SK-N-SH (cell line): ENCODE measurements around the gene ASXL2. TPM values are rescaled to one million over a fixed set of nuclear protein-coding genes. Genes with fewer than 3 reads are reported as not detected.

Experiments used
- CTCF ChIA-PET: fragments of 300-600, 350-600 bp; formaldehyde crosslinking; extraction: SDS; loops from one replicate; lab custom pipeline; 2021; lab: Yijun Ruan, JAX
- POLR2A ChIA-PET: fragments of 350-600 bp; sonication (Branson Sonifier 250); formaldehyde crosslinking; extraction: SDS; loops from one replicate; lab custom pipeline; 2020; ENCODE audit warnings: antibody characterized with exemption, inconsistent platforms; lab: Yijun Ruan, JAX
- DNase-seq: peaks from one replicate; pipeline ENCODE4 v3.0.0; 2012
- H2AFZ ChIP-seq: fragments of 200-600 bp; sonication (generic); 2 replicates; pipeline ENCODE4 v1.8.1; 2016; ENCODE audit warnings: antibody characterized with exemption, mild to moderate bottlenecking, low read depth
- H3F3A ChIP-seq: fragments of 200-600 bp; sonication (generic); replicated peaks from 2 replicates; pipeline ENCODE3; 2016; ENCODE audit warnings: antibody characterized with exemption, mild to moderate bottlenecking; ENCODE audit not compliant: insufficient read depth
- H3K27ac ChIP-seq, 2 experiments: fragments of 200-500 bp in 1 of 2; fragments of 200-600 bp in 1 of 2; sonication (Bioruptor generic) in 1 of 2; sonication (generic), shearing (Covaris generic) in 1 of 2; 2 replicates each; pipeline versions ENCODE4 v1.5.1 to v1.6.1; 2014 to 2016; ENCODE audit warnings: low read depth in 2 of 2, inconsistent platforms in 1 of 2, low read length in 1 of 2, mild to moderate bottlenecking in 1 of 2, mixed read lengths in 1 of 2
- H3K27me3 ChIP-seq: fragments of 200-600 bp; sonication (generic), shearing (Covaris generic); 2 replicates; pipeline ENCODE4 v1.6.1; 2016; ENCODE audit warnings: mixed run types; ENCODE audit not compliant: insufficient read depth
- H3K36me3 ChIP-seq, 2 experiments: fragments of 200-500 bp in 1 of 2; fragments of 200-600 bp in 1 of 2; sonication (Bioruptor generic) in 1 of 2; sonication (generic) in 1 of 2; replicated peaks in 1 of 2; 2 replicates each; pipeline versions ENCODE3 to v1.5.1; 2014 to 2016; ENCODE audit warnings: low read length in 1 of 2, mild to moderate bottlenecking in 1 of 2; ENCODE audit not compliant: insufficient read depth in 2 of 2, control insufficient read depth in 1 of 2
- H3K4me1 ChIP-seq, 2 experiments: fragments of 200-500 bp in 1 of 2; fragments of 200-600 bp in 1 of 2; sonication (Bioruptor generic) in 1 of 2; sonication (generic), shearing (Covaris generic) in 1 of 2; 2 replicates each; pipeline versions ENCODE4 v1.5.1 to v1.6.1; 2014 to 2016; ENCODE audit warnings: low read depth in 1 of 2, low read length in 1 of 2, mixed run types in 1 of 2; ENCODE audit not compliant: insufficient read depth in 2 of 2, control insufficient read depth in 1 of 2
- H3K4me2 ChIP-seq: fragments of 200-600 bp; sonication (generic), shearing (Covaris generic); 2 replicates; pipeline ENCODE4 v1.6.1; 2017; ENCODE audit warnings: mixed run types
- H3K4me3 ChIP-seq, 2 experiments: fragments of 200-500 bp in 1 of 2; fragments of 200-600 bp in 1 of 2; sonication (Bioruptor generic) in 1 of 2; sonication (generic), shearing (Covaris generic) in 1 of 2; 2 replicates each; pipeline versions ENCODE4 v1.5.1 to v1.8.1; 2014 to 2016; ENCODE audit warnings: low read depth in 2 of 2, inconsistent platforms in 1 of 2, low read length in 1 of 2, mild to moderate bottlenecking in 1 of 2, mixed read lengths in 1 of 2, moderate library complexity in 1 of 2
- H3K79me2 ChIP-seq: fragments of 200-600 bp; sonication (generic); 2 replicates; pipeline ENCODE4 v1.8.1; 2017; ENCODE audit warnings: mild to moderate bottlenecking; ENCODE audit not compliant: insufficient read depth
- H3K9ac ChIP-seq: fragments of 200-600 bp; sonication (generic); 2 replicates; pipeline ENCODE4 v1.6.1; 2017; ENCODE audit warnings: mixed run types
- H3K9me2 ChIP-seq: fragments of 200-600 bp; sonication (generic); 2 replicates; pipeline ENCODE4 v1.6.1; 2017; ENCODE audit warnings: mixed run types
- H3K9me3 ChIP-seq: fragments of 200-600 bp; sonication (generic); 2 replicates; pipeline ENCODE4 v1.6.1; 2017; ENCODE audit warnings: mixed run types, mild to moderate bottlenecking, moderate library complexity
- H4K20me1 ChIP-seq: fragments of 200-600 bp; sonication (generic); 2 replicates; pipeline ENCODE4 v1.6.1; 2017; ENCODE audit warnings: mild to moderate bottlenecking, mixed run types; ENCODE audit not compliant: insufficient read depth
- ELF1 ChIP-seq: IDR thresholded peaks from 2 replicates; pipeline ENCODE4 v1.4.0; 2012
- FOXM1 ChIP-seq: IDR thresholded peaks from 2 replicates; pipeline ENCODE4 v1.4.0; 2012; ENCODE audit warnings: low read depth, mild to moderate bottlenecking
- GABPA ChIP-seq: IDR thresholded peaks from 2 replicates; pipeline ENCODE4 v1.4.0; 2012; ENCODE audit warnings: low read depth, mild to moderate bottlenecking
- GATA2 ChIP-seq: sonication (generic); formaldehyde crosslinking; IDR thresholded peaks from 2 replicates; pipeline ENCODE4 v1.5.0; 2020; ENCODE audit warnings: mild to moderate bottlenecking, missing genetic modification reagents
- RXRA ChIP-seq: IDR thresholded peaks from 2 replicates; pipeline ENCODE4 v1.4.0; 2012; ENCODE audit warnings: low read depth, mild to moderate bottlenecking, borderline replicate concordance
- SMC3 ChIP-seq: IDR thresholded peaks from 2 replicates; pipeline ENCODE4 v1.6.1; 2012; ENCODE audit warnings: low read depth, low read length, improper control_type of control experiment
- TAF1 ChIP-seq: IDR thresholded peaks from 2 replicates; pipeline ENCODE4 v1.6.1; 2012; ENCODE audit warnings: low read depth, mild to moderate bottlenecking, low read length, moderate library complexity, borderline replicate concordance
- USF2 ChIP-seq: fragments of 150-350 bp; IDR thresholded peaks from 2 replicates; pipeline ENCODE4 v1.6.1; 2017; ENCODE audit warnings: antibody characterized with exemption, low read length, low read depth, borderline replicate concordance
- ZBTB33 ChIP-seq: IDR thresholded peaks from 2 replicates; pipeline ENCODE4 v1.4.0; 2012; ENCODE audit warnings: low read depth, borderline replicate concordance
- WGBS: methylation state at CpG from one replicate; pipeline ENCODE4 v1.1.6; 2017; ENCODE audit warnings: low lambda C conversion rate; 5-methylcytosine and 5-hydroxymethylcytosine counted together
- polyA plus RNA-seq, 3 experiments: library from polyadenylated mRNA; depleted of rRNA; stranded (reverse); fragments of >200 nt; gene quantifications; 2 replicates each; pipeline ENCODE4 v1.2.3, GENCODE V29; 2012
- small RNA-seq, 7 experiments: library from RNA; depleted of rRNA; stranded (forward); fragments of <200 nt; gene quantifications; one replicate each; pipeline ENCODE3, GENCODE V24; 2012
- TF ChIP-seq, protein P1 (sequence below): IDR thresholded peaks from 2 replicates; pipeline ENCODE4; 2012

ASXL2 gene
- polyA plus RNA-seq, 1 of the 3 experiments (the other 2 are of a cell fraction) = 4.8 TPM

GRCh38 chr2:25684577-25685473, 193.5 kb downstream of the ASXL2 start:
- no peaks in the 10 kb centered on the region for H3K79me2 ChIP-seq
- H4K20me1 ChIP-seq = no peaks in the 10 kb centered on the region
- TF ChIP-seq ELF1 (no peak), GABPA (no peak), TAF1 (no peak), FOXM1 (no peak), SMC3 (no peak), RXRA (no peak), GATA2 (CRISPR knock-in tag) (no peak), ZBTB33 (no peak), USF2 (no peak)
- TF ChIP-seq, protein P1, sequence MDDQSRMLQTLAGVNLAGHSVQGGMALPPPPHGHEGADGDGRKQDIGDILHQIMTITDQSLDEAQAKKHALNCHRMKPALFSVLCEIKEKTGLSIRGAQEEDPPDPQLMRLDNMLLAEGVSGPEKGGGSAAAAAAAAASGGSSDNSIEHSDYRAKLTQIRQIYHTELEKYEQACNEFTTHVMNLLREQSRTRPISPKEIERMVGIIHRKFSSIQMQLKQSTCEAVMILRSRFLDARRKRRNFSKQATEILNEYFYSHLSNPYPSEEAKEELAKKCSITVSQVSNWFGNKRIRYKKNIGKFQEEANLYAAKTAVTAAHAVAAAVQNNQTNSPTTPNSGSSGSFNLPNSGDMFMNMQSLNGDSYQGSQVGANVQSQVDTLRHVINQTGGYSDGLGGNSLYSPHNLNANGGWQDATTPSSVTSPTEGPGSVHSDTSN = no peak
- CTCF ChIA-PET = interaction anchor here (1.3 to 8.4 kb wide), 3 partner anchors 9 to 78 kb away, joined by 4 to 101 read pairs (median 5); no protein-coding TSS in a partner anchor
- H3K4me3 ChIP-seq = no peak overlapping the region
- H3K27me3 ChIP-seq = no peaks in the 10 kb centered on the region
- no peak for DNase-seq
- H3K36me3 ChIP-seq = no peaks in the 10 kb centered on the region
- H3F3A ChIP-seq = no peaks in the 10 kb centered on the region
- H3K9ac ChIP-seq = no peak overlapping the region
- no peak overlapping the region for H2AFZ ChIP-seq
- POLR2A ChIA-PET = interaction anchor here (1.0 kb wide), 1 partner anchor 12 kb away, joined by 3 read pairs; no protein-coding TSS in a partner anchor
- no peaks in the 10 kb centered on the region; a peak in 1 of 4 replicates for H3K4me1 ChIP-seq
- no peaks in the 10 kb centered on the region for H3K9me3 ChIP-seq
- WGBS = 77% methylated on average over 20 of the region's 20 CpGs
- H3K9me2 ChIP-seq = no peaks in the 10 kb centered on the region
- H3K27ac ChIP-seq = no peak overlapping the region
- no peak overlapping the region for H3K4me2 ChIP-seq

Small RNAs within 50 kb of the gene (small RNA-seq; reads per million reads assigned to genes)
- gene NDUFB4P4 = 0 reads per million in 7 experiments
- 0 reads per million in 7 experiments for gene RF00019

Other genes with a start within 250 kb of the ASXL2 start
- 14.9 and 15.3 TPM in 2 replicates for gene DTNB, start 204.9 kb downstream of the ASXL2 start, polyA plus RNA-seq (2012; rRNA removed)
- gene KIF3C, start 104.0 kb upstream of the ASXL2 start, polyA plus RNA-seq (2012; rRNA removed) = 18.6 and 29.5 TPM in 2 replicates
- 47.5 and 57.5 TPM in 2 replicates for gene RAB10, start 155.6 kb upstream of the ASXL2 start, polyA plus RNA-seq (2012; rRNA removed)